Measurements from ENCODE around the gene UHRF1.

- TF ChIP-seq ZNF572 (CRISPR knock-in tag; IDR thresholded peaks at IDR 0.05) (no peak), ZFP62 (CRISPR knock-in tag; IDR thresholded peaks at IDR 0.05) (no peak), SMC3 (IDR thresholded peaks at IDR 0.05; ENCODE audit: low read length) (no peak), NFKBIZ (CRISPR knock-in tag; IDR thresholded peaks at IDR 0.05) (no peak), GABPA (IDR thresholded peaks at IDR 0.05; ENCODE audit: low read depth, low read length) (no peak), GABPA (CRISPR knock-in tag; IDR thresholded peaks at IDR 0.05; ENCODE audit: low read depth) (no peak), CCDC6 (CRISPR knock-in tag; IDR thresholded peaks at IDR 0.05) (no peak), PTBP1 (IDR thresholded peaks at IDR 0.05; ENCODE audit: low read depth, low read length, poor library complexity, severe bottlenecking) (no peak), CTCF (CRISPR knock-in tag; IDR thresholded peaks at IDR 0.05) (no peak)
Measured at GRCh38 chr19:5002143-5002542, 92.8 kb downstream of the UHRF1 start.
